ENCODE data around the gene UQCR11. TPM values are rescaled to one million over a fixed set of nuclear protein-coding genes. Genes with fewer than 3 reads are reported as not detected.

Gene UQCR11
- polyA plus RNA-seq, 1 donor: 124 TPM

DNA sequence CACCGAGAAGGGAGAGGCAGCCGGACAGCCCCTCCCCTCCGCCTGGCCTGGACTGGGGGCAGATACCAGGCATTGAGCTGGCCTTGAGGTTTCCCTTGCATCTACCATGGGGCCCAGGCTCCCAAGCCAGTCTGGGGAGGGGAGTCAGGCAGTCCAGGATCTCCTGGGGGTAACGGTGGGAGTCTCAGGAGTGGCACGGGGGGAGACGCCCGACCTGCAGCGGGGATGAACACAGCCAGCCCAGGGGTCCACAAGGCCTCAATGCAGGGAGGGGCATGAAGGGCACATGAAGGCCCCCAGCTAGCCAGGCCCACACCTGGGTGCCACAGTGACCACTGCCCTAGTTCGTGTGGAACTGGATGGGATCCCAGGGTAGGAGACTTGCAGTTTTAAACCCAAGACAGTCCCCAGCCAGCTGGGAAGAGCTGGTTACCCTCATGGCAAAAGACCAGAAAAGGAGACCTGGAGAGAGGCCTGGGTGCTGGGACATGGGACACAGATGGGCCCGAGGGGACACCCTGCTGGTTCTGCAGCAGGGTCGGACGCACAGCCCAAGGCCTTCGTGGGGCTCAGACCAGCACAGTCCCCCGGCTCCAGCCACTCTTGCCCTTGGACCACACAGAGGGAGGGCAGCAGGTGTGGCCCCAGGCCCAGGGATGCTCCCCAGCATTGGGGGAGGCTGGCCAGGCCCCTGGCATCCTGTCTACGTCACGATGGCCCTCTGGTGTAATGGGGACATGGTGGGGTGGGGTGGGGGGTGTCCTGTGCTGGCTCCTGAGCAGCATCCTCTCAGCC lies 4.6 kb upstream of the UQCR11 start:
- H3K4me3 ChIP-seq (ENCODE audit: low read length): no peak overlapping the region
- H3K9me3 ChIP-seq (ENCODE audit: control insufficient read depth, low read depth, low read length): no peaks in the 10 kb centered on the region
- no peak for DNase-seq
- peaks cover 42% of the 10 kb centered on the region for H3K36me3 ChIP-seq (ENCODE audit: control insufficient read depth, insufficient read depth, low read length)
- no CpG with 5 or more reads among the region's 16 CpGs for WGBS (ENCODE audit: insufficient coverage, low lambda C conversion rate)
- H3K27ac ChIP-seq (ENCODE audit: low read length): no peak overlapping the region
- H3K4me1 ChIP-seq (ENCODE audit: control insufficient read depth, insufficient read depth, low read length): peaks cover 22% of the 10 kb centered on the region
- H3K27me3 ChIP-seq (ENCODE audit: control insufficient read depth, insufficient read depth, low read length): no peaks in the 10 kb centered on the region

DNA sequence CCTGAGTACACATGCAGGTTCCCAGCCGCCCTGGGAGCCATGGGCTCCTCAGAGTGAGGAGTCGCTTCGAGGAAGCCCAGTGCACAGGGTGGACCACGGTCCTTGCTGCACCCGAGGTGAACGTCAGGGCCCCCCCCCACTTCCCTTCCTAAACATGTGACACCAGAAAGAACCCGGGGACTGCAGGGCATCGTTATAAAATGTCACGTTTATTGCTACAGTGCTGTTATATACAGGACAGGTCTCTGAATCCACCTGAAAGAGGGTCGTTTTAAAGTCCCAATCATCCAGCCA lies 3.8 kb upstream of the UQCR11 start:
- no CpG with 5 or more reads among the region's 10 CpGs for WGBS (ENCODE audit: insufficient coverage, low lambda C conversion rate)
- Histone ChIP-seq H3K27ac (ENCODE audit: low read length) (no peak overlapping the region), H3K36me3 (ENCODE audit: control insufficient read depth, insufficient read depth, low read length) (peaks cover 34% of the 10 kb centered on the region), H3K9me3 (ENCODE audit: control insufficient read depth, low read depth, low read length) (no peaks in the 10 kb centered on the region), H3K27me3 (ENCODE audit: control insufficient read depth, insufficient read depth, low read length) (no peaks in the 10 kb centered on the region), H3K4me3 (ENCODE audit: low read length) (no peak overlapping the region), H3K4me1 (ENCODE audit: control insufficient read depth, insufficient read depth, low read length) (peaks cover 22% of the 10 kb centered on the region)
- no peak for DNase-seq

DNA sequence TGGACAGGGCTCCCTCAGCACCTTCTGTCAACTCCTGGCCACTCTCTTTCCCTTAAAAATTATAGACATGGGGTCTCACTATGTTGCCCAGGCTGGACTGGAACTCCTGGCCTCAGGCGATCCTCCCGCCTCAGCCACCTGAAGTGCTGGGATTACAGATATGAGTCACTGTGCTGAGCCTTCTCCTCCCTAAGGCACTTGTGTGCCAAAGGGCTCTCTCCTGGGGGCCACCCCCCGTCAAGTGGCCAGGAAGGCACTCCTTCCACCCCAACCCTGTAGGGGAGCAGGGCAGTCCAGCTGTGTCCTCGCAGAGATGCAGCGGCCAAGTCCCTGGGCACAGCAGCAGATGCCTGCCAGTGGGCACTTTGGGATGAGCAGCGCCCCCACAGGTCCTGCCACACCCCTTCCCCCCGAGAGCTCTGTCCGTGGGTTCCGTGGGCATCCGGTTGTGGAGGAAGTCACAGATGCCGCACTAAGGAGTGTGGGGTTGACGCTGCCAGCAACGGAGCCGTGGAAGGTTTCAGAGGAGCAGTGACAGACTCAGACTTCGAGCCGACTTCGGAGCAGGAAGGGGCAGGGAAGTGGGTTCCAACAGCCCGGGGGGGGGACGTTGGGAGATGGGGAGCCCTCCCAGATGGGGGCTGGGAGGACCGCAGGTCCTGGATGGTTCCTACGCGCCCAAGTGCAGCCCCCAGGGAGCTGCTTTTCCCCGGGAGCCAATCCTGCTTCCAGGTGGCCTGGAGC lies 3.3 kb upstream of the UQCR11 start:
- DNase-seq: no peak
- Histone ChIP-seq H3K36me3 (ENCODE audit: control insufficient read depth, insufficient read depth, low read length) (peaks cover 29% of the 10 kb centered on the region), H3K27me3 (ENCODE audit: control insufficient read depth, insufficient read depth, low read length) (no peaks in the 10 kb centered on the region), H3K9me3 (ENCODE audit: control insufficient read depth, low read depth, low read length) (no peaks in the 10 kb centered on the region), H3K4me3 (ENCODE audit: low read length) (no peak overlapping the region), H3K4me1 (ENCODE audit: control insufficient read depth, insufficient read depth, low read length) (peaks cover 16% of the 10 kb centered on the region), H3K27ac (ENCODE audit: low read length) (no peak overlapping the region)
- no CpG with 5 or more reads among the region's 23 CpGs for WGBS (ENCODE audit: insufficient coverage, low lambda C conversion rate)

DNA sequence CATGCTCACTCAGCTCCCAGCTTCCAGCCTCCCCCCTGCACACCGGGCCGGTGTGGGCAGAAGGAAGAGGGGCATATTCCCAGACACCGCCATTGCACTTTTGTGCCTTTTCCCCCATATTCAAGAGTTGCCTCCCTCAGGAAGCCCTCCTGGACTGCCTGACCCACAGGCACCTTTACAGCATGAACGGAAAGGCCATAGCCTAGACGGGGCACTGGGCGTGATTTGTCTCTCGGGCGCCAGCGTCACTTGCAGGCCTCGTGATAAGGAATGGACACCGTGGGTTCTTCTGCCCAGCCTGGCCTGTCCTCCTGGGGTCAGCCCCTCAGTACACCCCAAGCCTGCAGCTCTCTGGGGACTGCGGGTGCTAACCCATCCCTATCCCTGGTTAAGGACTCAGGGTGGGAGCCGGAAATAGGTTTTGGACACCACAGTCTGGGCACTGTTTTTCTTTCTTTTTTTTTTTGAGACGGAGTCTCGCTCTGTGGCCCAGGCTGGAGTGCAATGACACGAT lies 933 bp upstream of the UQCR11 start:
- no peaks in the 10 kb centered on the region for H3K27me3 ChIP-seq (ENCODE audit: control insufficient read depth, insufficient read depth, low read length)
- peak overlapping the region; percentile 94 for H3K4me3 ChIP-seq (ENCODE audit: low read length)
- H3K27ac ChIP-seq (ENCODE audit: low read length): peak overlapping the region; percentile 91
- H3K36me3 ChIP-seq (ENCODE audit: control insufficient read depth, insufficient read depth, low read length): peaks cover 17% of the 10 kb centered on the region
- no peaks in the 10 kb centered on the region for H3K9me3 ChIP-seq (ENCODE audit: control insufficient read depth, low read depth, low read length)
- DNase-seq: no peak
- WGBS (ENCODE audit: insufficient coverage, low lambda C conversion rate): 40% methylated on average over 2 of the region's 16 CpGs
- H3K4me1 ChIP-seq (ENCODE audit: control insufficient read depth, insufficient read depth, low read length): peaks cover 5% of the 10 kb centered on the region

DNA sequence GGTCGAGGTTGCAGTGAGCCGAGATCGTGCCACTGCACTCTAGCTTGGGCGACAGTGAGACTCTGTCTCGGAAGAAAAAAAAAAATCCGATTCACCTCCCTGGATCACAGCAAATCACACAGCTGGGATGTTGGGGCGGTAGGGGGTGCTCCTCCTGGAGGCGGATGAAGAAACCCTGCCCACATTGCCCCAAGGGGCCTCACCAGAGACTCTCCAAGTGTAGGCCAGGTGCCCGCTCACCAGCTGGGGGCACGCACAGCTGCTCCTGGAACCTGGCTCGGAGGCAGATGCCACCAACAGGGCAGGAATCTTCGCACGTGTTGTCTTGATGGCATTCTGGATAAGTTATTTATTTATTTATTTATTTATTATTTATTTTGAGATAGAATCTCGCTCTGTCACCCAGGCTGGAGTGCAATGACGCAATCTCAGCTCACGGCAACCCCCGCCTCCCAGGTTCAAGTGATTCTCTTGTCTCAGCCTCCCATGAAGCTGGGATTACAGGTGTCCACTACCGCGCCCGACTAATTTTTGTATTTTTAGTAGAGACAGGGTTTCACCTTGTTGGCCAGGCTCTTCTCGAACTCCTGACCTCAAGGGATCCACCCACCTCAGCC lies 3.1 kb downstream of the UQCR11 start:
- DNase-seq: no peak
- peaks cover 36% of the 10 kb centered on the region for H3K36me3 ChIP-seq (ENCODE audit: control insufficient read depth, insufficient read depth, low read length)
- H3K27me3 ChIP-seq (ENCODE audit: control insufficient read depth, insufficient read depth, low read length): no peaks in the 10 kb centered on the region
- H3K9me3 ChIP-seq (ENCODE audit: control insufficient read depth, low read depth, low read length): no peaks in the 10 kb centered on the region
- peaks cover 5% of the 10 kb centered on the region for H3K4me1 ChIP-seq (ENCODE audit: control insufficient read depth, insufficient read depth, low read length)
- no peak overlapping the region for H3K27ac ChIP-seq (ENCODE audit: low read length)
- WGBS (ENCODE audit: insufficient coverage, low lambda C conversion rate): 100% methylated on average over 2 of the region's 21 CpGs
- no peak overlapping the region for H3K4me3 ChIP-seq (ENCODE audit: low read length)

DNA sequence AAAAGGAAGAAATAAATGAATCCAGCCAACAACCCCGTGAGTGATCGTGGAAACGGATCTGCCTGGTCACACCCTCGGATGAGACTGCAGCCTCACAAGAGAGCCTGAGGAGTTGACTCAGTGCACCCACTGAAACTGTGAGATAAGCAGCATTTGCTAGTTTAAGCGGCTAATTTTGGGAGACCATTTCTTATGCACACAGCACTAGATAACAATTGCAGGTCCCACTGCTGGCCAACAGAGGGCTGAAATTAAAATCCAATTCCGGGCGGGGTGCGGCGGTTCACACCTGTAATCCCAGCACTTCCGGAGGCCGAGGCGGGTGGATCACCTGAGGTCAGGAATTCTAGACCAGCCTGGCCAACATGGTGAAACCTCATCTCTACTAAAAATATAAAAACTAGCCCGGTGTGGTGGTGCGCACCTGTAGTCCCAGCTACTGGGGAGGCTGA lies 3.6 kb downstream of the UQCR11 start:
- DNase-seq: no peak
- peaks cover 5% of the 10 kb centered on the region for H3K4me1 ChIP-seq (ENCODE audit: control insufficient read depth, insufficient read depth, low read length)
- no peaks in the 10 kb centered on the region for H3K9me3 ChIP-seq (ENCODE audit: control insufficient read depth, low read depth, low read length)
- no CpG with 5 or more reads among the region's 14 CpGs for WGBS (ENCODE audit: insufficient coverage, low lambda C conversion rate)
- H3K4me3 ChIP-seq (ENCODE audit: low read length): no peak overlapping the region
- no peaks in the 10 kb centered on the region for H3K27me3 ChIP-seq (ENCODE audit: control insufficient read depth, insufficient read depth, low read length)
- peaks cover 41% of the 10 kb centered on the region for H3K36me3 ChIP-seq (ENCODE audit: control insufficient read depth, insufficient read depth, low read length)
- H3K27ac ChIP-seq (ENCODE audit: low read length): no peak overlapping the region

DNA sequence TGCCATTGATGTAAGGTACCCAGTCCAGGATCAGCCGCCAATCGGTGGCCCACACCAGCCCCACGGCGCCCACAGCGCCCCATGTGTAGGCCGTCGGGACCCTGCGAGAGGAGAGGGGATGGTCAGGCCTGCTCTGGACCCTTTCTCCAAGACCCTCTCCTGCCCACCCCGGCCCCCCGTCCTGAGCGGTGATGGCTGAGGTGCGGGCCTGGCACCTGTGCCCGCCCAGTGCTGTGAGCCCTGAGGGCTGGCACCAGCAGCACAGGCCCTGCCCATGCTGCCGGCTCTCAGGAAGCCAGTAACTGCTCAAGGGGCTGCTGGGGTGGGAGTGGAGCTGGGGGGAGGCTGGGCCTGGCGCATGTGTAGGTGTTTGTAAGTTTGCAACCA lies 5.8 kb downstream of the UQCR11 start:
- Histone ChIP-seq H3K27me3 (ENCODE audit: control insufficient read depth, insufficient read depth, low read length) (no peaks in the 10 kb centered on the region), H3K36me3 (ENCODE audit: control insufficient read depth, insufficient read depth, low read length) (peaks cover 46% of the 10 kb centered on the region), H3K4me1 (ENCODE audit: control insufficient read depth, insufficient read depth, low read length) (no peaks in the 10 kb centered on the region), H3K9me3 (ENCODE audit: control insufficient read depth, low read depth, low read length) (no peaks in the 10 kb centered on the region), H3K4me3 (ENCODE audit: low read length) (no peak overlapping the region), H3K27ac (ENCODE audit: low read length) (no peak overlapping the region)
- no peak for DNase-seq
- no CpG with 5 or more reads among the region's 15 CpGs for WGBS (ENCODE audit: insufficient coverage, low lambda C conversion rate)

DNA sequence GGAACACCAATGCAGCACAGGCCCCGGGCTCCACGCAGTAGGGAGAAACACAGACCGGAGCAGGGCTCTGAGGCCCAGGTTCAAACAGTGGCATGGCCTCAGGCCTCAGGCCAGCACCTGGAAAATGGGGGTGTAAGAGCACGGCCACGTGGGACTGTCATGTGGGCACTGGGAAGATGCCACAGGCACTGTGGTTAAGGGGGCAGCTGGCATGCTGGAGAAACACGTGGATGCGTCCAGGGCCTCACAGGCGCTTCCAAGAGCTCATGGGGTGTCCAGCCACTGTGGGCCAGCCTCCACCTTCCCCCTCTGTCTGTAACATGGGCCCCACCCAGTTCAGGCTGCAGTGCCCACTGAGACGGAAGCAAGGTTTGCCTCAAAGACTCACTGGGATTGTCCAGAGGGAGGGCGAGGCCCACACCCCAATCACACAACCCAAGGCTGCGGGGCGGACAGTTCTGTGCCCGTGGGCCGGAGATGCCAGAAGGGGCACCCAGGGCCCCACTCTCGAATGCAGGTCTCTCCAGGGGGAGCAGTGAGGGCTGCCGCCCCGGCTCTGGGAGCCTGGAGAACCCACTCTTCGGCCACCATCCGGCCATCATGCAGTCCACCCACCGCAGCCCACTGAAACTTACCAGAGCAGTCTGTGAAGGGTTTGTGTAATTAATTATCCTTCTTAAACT lies 6.3 kb downstream of the UQCR11 start:
- no peaks in the 10 kb centered on the region for H3K27me3 ChIP-seq (ENCODE audit: control insufficient read depth, insufficient read depth, low read length)
- no peak for DNase-seq
- no peaks in the 10 kb centered on the region for H3K4me1 ChIP-seq (ENCODE audit: control insufficient read depth, insufficient read depth, low read length)
- no peaks in the 10 kb centered on the region for H3K9me3 ChIP-seq (ENCODE audit: control insufficient read depth, low read depth, low read length)
- no CpG with 5 or more reads among the region's 20 CpGs for WGBS (ENCODE audit: insufficient coverage, low lambda C conversion rate)
- H3K36me3 ChIP-seq (ENCODE audit: control insufficient read depth, insufficient read depth, low read length): peaks cover 46% of the 10 kb centered on the region
- no peak overlapping the region for H3K27ac ChIP-seq (ENCODE audit: low read length)
- no peak overlapping the region for H3K4me3 ChIP-seq (ENCODE audit: low read length)

DNA sequence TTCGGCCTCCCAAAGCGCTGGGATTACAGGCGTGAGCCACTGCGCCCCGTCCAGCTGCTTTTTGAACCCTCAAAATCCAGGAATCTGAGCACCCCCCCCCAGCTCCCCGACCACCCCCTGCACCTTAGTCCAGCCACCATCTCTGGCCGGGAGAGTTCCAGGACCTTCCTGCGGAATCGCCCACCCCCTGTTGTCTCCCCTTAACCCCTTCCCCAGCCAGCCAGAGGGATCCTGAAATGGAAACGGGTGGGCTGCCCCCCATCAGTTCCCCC lies 11.8 kb downstream of the UQCR11 start:
- no peaks in the 10 kb centered on the region for H3K9me3 ChIP-seq (ENCODE audit: control insufficient read depth, low read depth, low read length)
- no peaks in the 10 kb centered on the region for H3K27me3 ChIP-seq (ENCODE audit: control insufficient read depth, insufficient read depth, low read length)
- WGBS (ENCODE audit: insufficient coverage, low lambda C conversion rate): no CpG with 5 or more reads among the region's 10 CpGs
- H3K27ac ChIP-seq (ENCODE audit: low read length): no peak overlapping the region
- peaks cover 21% of the 10 kb centered on the region for H3K36me3 ChIP-seq (ENCODE audit: control insufficient read depth, insufficient read depth, low read length)
- H3K4me1 ChIP-seq (ENCODE audit: control insufficient read depth, insufficient read depth, low read length): peaks cover 10% of the 10 kb centered on the region
- DNase-seq: no peak
- H3K4me3 ChIP-seq (ENCODE audit: low read length): peak overlapping the region; percentile 85

DNA sequence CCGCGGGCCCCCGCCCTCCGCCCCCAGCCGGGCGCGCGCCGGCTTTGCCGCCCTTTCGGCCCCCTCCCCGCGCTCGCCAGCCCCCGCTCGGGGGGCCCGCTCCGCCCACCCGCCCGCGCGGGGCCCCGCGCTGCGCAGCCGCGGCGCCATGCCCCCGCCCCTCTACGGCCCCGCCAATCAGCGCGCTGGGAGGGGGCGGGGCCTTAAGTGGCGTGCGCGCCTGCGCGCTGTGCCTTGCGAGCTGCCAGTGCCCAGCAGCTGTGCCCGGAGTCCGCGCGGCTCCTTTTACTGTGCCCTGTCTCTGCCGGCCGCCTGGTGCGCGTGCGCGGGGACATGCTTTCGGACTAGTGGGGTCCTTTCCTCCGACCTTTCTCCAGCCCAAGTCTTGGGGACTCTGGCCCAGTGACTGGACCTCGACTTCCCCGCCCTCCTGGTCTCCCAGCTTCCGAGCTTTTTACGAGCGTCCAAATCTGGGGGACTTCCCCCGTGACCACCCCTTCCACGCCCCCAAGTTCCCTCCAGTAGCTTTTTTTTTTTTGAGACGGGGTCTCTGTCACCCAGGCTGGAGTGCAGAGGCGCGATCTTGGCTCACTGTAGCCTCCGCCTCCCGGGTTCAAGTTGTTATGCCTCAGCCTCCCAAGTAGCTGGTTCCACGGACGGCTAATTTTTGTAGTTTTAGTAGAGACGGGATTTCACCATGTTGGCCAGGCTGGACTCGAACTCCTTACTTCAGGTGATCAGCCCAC lies 12.3 kb downstream of the UQCR11 start, which contains the start of gene MBD3:
TSS of gene MBD3 (minus strand) at position 111 of the 746 bp plus-strand sequence. CDS start 234 bp downstream, outside the sequence.
- WGBS (ENCODE audit: insufficient coverage, low lambda C conversion rate): no CpG with 5 or more reads among the region's 68 CpGs

More for the DNA sequence above, 12.3 kb downstream of the UQCR11 start, which contains the start of gene MBD3:
- no peaks in the 10 kb centered on the region for H3K27me3 ChIP-seq (ENCODE audit: control insufficient read depth, insufficient read depth, low read length)
- H3K4me3 ChIP-seq (ENCODE audit: low read length): peak within 1 kb of the TSS; percentile 85
- peak within 1 kb of the TSS; percentile 86 for H3K27ac ChIP-seq (ENCODE audit: low read length)
- DNase-seq: peak; percentile 92 to 96
- H3K4me1 ChIP-seq (ENCODE audit: control insufficient read depth, insufficient read depth, low read length): peaks cover 11% of the 10 kb centered on the region
- H3K9me3 ChIP-seq (ENCODE audit: control insufficient read depth, low read depth, low read length): no peaks in the 10 kb centered on the region
- H3K36me3 ChIP-seq (ENCODE audit: control insufficient read depth, insufficient read depth, low read length): peaks cover 18% of the 10 kb centered on the region

Data from large intestine (tissue), 3 donors.